ENCODE data around the gene KATNBL1.

KATNBL1 gene

DNA sequence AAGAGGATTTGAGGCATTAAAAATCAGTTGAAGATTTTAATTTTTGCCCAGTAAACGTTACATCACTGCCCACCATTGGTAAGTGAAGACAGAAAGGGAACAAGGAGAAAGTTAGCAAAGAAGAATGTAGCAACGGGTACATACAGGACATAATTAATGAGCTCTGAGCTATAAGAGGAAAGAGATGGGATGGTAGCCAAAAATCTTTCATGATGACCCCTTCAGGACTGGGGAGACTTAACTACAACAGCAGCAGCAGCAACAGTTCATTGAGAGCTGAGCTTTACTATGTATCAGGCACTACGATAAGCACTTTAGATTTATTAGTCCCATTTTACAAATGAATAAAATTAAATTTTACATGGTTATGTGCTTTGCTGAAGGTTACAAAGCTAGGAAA is 33.3 kb upstream of the KATNBL1 start:
- ChIA-PET CTCF (interaction anchor here (0.6 to 1.6 kb wide), 3 partner anchors 124 to 179 kb away, joined by 3 to 4 read pairs (median 3); partner anchors contain the start of gene LPCAT4), POLR2A (ENCODE audit: low non-redundant PET) (no interaction called here)
- H3K27ac ChIP-seq: no peak overlapping the region
- TF ChIP-seq, protein P1, sequence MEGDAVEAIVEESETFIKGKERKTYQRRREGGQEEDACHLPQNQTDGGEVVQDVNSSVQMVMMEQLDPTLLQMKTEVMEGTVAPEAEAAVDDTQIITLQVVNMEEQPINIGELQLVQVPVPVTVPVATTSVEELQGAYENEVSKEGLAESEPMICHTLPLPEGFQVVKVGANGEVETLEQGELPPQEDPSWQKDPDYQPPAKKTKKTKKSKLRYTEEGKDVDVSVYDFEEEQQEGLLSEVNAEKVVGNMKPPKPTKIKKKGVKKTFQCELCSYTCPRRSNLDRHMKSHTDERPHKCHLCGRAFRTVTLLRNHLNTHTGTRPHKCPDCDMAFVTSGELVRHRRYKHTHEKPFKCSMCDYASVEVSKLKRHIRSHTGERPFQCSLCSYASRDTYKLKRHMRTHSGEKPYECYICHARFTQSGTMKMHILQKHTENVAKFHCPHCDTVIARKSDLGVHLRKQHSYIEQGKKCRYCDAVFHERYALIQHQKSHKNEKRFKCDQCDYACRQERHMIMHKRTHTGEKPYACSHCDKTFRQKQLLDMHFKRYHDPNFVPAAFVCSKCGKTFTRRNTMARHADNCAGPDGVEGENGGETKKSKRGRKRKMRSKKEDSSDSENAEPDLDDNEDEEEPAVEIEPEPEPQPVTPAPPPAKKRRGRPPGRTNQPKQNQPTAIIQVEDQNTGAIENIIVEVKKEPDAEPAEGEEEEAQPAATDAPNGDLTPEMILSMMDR (conservative IDR thresholded peaks at IDR 0.05; ENCODE audit: low read depth): no peak
- no peak for DNase-seq (ENCODE audit: low spot score)

DNA sequence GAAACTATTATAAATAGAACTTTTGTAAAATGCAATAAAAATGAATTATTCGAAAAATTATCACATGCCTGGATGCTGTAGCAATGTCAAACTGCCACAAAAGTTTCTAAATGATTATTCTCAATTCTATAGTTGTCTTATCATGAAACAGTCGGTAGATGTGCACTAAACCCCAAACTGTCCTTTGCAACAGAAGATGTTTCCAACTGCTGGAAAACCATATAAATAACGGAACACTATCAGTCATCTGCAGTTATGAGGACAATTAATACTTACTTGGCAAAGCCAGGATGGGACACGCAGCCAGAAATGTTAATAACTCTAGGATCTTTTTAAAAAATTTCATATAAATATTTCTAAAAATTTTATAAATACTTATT is 32.4 kb upstream of the KATNBL1 start:
- DNase-seq (ENCODE audit: low spot score): no peak
- CTCF ChIA-PET: interaction anchor here (0.6 to 1.7 kb wide), 4 partner anchors 12 to 125 kb away, joined by 3 to 6 read pairs (median 4); partner anchors contain the start of gene LPCAT4
- POLR2A ChIA-PET (ENCODE audit: low non-redundant PET): interaction anchor here (0.5 kb wide), 1 partner anchor 264 kb away, joined by 3 read pairs; no protein-coding TSS in a partner anchor
- TF ChIP-seq, protein P1 (conservative IDR thresholded peaks at IDR 0.05; ENCODE audit: low read depth): no peak
- no peak overlapping the region for H3K27ac ChIP-seq

DNA sequence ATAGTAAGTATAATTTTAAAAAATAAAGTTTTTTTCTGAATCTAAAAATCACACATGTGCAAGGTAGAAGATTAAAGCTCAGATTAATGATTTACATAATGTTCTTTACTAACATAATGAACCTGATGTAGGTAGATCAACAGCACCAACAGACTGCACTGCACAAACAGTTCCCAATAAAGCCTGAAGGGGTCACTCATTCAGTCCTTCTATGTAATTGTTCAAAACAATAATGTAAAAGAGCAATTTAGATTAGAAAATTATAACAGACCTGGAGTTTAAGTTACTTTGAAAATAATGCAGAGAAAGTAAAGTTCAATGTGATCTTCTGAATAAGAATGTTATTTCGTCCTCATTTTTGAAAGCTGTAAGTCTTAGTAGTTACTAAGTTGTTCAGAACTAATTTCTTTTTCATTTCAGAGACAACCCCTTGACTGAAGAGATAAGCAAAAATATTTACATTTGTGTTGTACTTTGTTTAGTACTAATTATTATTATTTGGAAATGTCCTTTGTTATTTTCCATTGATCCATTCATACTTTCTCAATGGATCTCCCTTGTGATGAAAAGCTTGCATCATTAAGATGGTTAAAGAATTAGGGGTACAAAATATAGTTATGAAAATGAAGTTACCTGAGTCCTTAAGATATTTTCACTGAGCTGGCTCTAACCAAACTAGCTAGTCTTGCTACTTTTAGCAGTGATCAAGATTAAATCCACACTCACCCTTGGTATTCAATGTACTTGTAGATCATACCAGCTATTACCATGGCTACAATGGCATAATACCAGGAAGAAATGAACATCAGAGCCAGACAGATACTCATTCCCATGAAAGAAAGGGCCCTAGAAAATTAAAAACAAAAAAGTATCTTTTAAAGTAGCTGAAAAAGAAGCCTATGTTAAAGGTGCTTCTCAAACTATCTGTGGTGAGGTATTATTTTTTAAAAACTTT is 31.8 kb upstream of the KATNBL1 start:
- CTCF ChIA-PET: interaction anchor here (0.6 to 1.7 kb wide), 5 partner anchors 12 to 974 kb away, joined by 3 to 6 read pairs (median 3); partner anchors contain the start of gene LPCAT4
- POLR2A ChIA-PET (ENCODE audit: low non-redundant PET): interaction anchor here (0.5 kb wide), 1 partner anchor 264 kb away, joined by 3 read pairs; no protein-coding TSS in a partner anchor
- peak; percentile 34 for DNase-seq (ENCODE audit: low spot score)

DNA sequence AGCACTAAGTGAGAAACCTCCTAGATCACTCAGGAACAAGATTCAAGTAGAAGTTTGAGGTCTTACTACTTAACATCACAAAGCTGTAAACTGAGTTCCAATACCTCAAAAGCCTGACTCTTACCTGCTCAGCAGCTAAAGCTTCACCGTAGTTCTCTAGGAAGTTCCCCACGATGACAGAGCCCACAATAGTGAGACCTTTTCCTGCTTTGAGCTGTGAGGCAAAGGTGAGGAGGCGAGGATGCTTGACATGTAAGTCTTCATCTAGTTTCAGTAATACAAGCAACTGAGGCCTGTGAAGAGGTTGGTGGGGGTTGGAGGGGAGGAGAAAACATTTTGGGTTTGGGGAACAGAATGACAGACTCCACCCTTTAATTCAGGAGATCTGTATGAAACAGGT is 30.6 kb upstream of the KATNBL1 start:
- H3K27ac ChIP-seq: no peak overlapping the region
- ChIA-PET CTCF (no interaction called here), POLR2A (ENCODE audit: low non-redundant PET) (no interaction called here)
- TF ChIP-seq, protein P1 (conservative IDR thresholded peaks at IDR 0.05; ENCODE audit: low read depth): no peak
- DNase-seq (ENCODE audit: low spot score): no peak

More for the DNA sequence above, 31.8 kb upstream of the KATNBL1 start:
- TF ChIP-seq, protein P1 (conservative IDR thresholded peaks at IDR 0.05; ENCODE audit: low read depth): peak; percentile 54
- H3K27ac ChIP-seq: no peak overlapping the region

GRCh38 chr15:34239151-34239808 is 29.4 kb upstream of the KATNBL1 start:
- TF ChIP-seq, protein P1 (conservative IDR thresholded peaks at IDR 0.05; ENCODE audit: low read depth): no peak
- CTCF ChIA-PET: interaction anchor here (0.6 kb wide), 1 partner anchor 144 kb away, joined by 3 read pairs; no protein-coding TSS in a partner anchor
- DNase-seq (ENCODE audit: low spot score): peak; percentile 97
- H3K27ac ChIP-seq: peak overlapping the region; percentile 87
- POLR2A ChIA-PET (ENCODE audit: low non-redundant PET): no interaction called here

DNA sequence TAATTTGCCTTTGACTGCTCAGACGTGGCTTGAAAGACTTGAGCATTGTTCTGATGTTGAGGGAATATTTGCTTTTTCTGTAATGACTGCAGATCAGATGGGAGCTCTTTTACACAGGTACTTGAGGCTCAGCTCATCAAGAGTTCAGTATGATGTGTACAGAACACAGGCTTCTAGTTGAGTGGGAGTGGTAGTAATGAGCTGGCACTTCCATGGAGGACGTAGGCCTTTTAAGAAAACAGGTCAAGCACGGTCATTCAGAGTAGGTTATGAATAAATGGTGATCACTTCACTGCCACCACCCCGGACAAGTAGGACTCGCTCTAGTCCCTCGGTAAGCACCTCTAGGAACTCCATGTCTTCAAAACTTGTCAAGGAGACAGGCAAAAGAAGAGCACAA is 23.7 kb upstream of the KATNBL1 start:
- H3K27ac ChIP-seq: no peak overlapping the region
- CTCF ChIA-PET: no interaction called here
- DNase-seq (ENCODE audit: low spot score): no peak
- POLR2A ChIA-PET (ENCODE audit: low non-redundant PET): no interaction called here
- TF ChIP-seq, protein P1 (conservative IDR thresholded peaks at IDR 0.05; ENCODE audit: low read depth): no peak

Measured in RWPE1 (cell line).